OCI-M2 (cell line): Measurements from ENCODE around the gene MECP2.
"Not testable (repeated sequence)": the region's sequence is repeated elsewhere in the genome, so short reads cannot be mapped to it uniquely, and the experiment has no call there.

Experiments used
- DNase-seq: peaks from one replicate; lab custom pipeline; 2025; ENCODE audit not compliant: unreplicated experiment; lab: John Stamatoyannopoulos, UW

MECP2 gene

GRCh38 chrX:154097589-154098541, at the start of gene MECP2:
Gene MECP2 (minus strand): TSS chrX:154097717.
- DNase-seq, result peak; percentile 26

GRCh38 chrX:154144010-154144409, 46.5 kb upstream of the MECP2 start, which contains the start of gene OPN1LW:
Gene OPN1LW (plus strand): TSS chrX:154144243. CDS start chrX:154144284, 41 bp downstream.
- not testable (repeated sequence) for DNase-seq

- DNase-seq, result no peak
Observed at GRCh38 chrX:154142950-154143745, 45.6 kb upstream of the MECP2 start.

DNA sequence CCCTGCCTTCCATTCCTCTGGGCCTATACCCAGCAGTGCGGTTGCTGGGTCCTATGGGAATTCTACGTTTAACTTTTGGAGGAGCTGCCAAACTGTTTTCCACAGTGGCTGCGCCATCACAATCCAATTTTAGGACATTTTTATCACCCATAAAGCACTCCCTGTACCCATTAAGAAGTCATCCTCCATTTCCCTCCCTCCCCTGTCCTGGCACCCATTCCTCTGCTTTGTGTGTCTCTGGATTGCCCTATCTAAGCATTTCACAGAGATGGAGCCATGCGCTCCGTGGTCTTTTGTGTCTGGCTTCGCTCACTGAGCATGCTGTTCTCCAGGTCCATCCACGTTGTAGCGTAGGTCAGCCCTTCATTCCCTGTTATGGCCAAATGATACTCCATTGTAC, 44.9 kb upstream of the MECP2 start:
- no peak for DNase-seq

- DNase-seq, result no peak
Observed at GRCh38 chrX:154140742-154141141, 43.2 kb upstream of the MECP2 start.

DNA sequence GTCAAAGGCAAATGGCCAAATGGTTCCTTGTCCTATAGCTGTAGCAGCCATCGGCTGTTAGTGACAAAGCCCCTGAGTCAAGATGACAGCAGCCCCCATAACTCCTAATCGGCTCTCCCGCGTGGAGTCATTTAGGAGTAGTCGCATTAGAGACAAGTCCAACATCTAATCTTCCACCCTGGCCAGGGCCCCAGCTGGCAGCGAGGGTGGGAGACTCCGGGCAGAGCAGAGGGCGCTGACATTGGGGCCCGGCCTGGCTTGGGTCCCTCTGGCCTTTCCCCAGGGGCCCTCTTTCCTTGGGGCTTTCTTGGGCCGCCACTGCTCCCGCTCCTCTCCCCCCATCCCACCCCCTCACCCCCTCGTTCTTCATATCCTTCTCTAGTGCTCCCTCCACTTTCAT, 42.7 kb upstream of the MECP2 start:
- DNase-seq, result no peak

DNA sequence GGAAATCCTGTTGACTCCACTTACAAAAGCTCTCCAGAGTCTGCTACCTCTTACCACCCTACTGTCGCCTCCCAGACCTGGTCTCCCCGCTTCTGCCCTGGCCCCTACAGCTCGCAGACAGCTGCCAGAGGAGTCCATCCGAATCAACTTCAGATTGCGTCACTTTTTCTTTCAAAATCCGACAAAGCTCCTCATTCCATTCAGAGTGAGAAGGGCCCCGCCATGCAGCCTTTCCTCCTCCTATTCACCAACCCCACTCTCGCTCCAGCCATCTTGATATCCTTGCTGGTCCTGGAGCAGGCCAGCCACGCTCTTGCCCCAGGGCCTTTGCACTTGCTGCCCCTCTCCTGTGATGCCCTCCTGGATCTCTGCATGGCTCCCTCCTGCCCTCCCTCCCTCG, 41.3 kb upstream of the MECP2 start:
- no peak for DNase-seq

- no peak for DNase-seq
Observed at GRCh38 chrX:154136627-154137161, 39.2 kb upstream of the MECP2 start.

DNA sequence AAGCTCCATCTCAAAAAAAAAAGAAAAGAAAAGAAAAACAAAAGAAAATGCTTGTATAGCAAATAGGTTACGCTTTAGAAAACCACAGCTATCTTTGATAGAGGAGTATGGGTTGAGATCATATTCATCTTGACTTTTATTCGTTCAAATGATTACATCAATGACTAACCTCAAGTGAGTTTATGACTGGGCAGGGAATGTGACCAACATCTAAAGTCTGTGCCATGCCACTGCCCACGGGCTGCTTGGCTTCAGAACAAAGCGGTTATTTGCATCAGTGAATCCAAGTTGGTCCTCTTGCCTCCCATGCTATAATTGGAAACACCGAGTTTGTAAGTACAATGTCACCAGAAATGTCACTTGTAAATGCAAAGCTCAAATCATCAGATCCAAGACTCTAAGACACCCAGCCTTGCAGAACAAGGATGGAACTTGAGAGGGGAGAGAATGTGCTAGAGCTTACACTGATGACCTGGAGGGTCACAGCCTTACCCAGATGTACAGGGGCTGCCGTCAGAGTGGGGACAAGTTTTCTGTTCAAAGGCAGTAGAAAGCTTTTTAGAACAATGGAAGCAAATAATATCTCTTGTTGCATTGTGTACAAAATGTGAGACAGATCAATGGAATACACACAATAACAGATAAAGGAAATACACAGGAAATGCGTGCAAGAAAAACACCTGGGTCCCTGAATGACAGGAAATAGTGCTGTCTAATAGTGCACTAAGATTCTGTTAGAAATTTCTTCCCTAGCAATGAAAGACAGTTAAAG, 38.1 kb upstream of the MECP2 start:
- no peak for DNase-seq

- DNase-seq, result no peak
Observed at GRCh38 chrX:154132366-154132765, 34.8 kb upstream of the MECP2 start.

DNA sequence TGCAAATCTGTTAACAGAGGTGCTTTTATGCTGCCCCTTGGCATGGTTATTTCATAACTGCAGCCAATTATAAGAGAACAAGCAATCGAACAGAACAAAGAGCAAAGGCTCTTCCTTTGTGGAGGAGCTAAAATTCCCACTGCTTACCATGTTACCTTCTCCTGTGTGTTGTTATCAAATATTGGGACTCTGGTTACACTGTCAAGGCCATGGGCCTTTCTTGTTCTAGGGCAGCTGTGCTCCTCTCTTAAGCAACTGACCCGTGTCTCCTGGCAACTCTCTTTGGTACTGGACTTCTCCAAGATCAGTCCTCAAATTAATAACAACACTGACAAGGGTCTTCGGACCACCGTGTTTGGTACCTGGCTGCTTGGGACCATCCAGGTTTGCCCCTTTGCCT, 34.4 kb upstream of the MECP2 start:
- DNase-seq, result no peak

DNA sequence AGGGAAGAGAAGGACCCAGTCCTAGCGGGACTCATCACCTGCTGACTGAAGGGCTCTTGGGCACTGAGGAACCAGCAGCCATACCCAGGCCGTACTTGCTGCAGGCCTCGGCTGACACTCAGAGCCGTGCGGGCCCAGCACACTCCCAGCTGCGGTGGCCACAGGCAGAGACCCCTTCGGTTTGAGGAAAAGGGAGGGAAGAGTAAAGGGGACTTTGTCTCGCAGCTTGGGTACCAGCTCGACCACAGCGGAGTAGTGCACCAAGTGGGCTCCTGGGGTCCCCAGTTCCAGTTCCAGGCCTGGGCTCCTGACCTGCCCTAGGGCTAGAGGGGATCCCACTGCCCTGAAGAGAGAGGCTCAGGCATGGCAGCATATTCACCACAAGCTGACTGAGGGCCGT, 28.6 kb upstream of the MECP2 start:
- DNase-seq, result no peak

DNA sequence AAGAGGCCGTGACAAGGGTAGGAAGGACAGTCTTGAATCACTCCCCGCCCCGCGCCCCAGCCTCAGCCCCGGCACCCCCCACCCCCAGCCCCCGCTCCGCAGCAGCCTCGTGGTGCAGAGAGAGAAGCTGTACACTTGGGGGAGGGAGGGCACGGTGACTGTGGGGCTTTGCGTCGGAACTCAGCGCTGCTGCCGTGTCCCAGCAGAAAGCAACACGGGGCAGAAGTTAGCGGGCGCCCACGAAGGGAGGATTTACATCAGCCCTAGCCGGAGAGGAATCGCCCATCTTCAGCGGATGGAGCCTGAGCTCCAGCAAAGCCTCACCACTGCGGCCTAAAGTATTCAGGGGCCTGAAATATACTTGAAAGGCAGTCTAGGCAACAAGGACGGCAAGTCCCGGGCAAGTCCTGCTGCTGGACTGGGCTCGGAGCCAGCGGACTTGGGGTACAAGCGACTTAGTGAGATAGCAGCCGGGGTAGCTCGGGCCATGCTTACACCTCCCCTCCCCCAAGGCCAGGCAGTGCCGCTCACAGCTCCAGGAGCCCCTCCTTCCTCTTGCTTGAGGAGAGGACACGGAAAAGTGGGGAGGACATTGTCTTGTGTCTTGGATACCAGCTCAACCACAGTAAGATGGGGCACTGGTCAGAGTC, 28.0 kb upstream of the MECP2 start:
- DNase-seq, result no peak

GRCh38 chrX:154123241-154124219, 26.0 kb upstream of the MECP2 start:
- peak; percentile 4 for DNase-seq

DNA sequence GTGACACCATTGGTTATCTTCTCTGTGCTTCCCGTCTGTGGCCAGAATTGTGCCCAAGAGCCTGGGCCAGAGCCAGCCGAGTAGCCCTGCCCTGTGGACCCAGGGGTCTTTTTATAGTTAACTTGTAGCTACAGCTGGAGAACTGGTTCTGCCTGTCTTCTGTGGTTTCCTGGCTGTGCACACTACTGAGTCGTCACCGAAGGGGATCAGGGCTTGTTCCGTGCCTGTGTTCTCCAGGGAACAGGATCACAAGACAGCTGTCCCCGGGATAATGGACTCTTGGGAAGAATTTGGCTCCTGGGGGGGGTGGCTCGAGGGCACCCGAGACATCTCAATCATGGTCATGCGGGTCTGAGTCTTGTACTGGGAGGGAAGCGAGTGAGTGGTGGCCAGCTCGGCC, 24.4 kb upstream of the MECP2 start:
- no peak for DNase-seq

DNA sequence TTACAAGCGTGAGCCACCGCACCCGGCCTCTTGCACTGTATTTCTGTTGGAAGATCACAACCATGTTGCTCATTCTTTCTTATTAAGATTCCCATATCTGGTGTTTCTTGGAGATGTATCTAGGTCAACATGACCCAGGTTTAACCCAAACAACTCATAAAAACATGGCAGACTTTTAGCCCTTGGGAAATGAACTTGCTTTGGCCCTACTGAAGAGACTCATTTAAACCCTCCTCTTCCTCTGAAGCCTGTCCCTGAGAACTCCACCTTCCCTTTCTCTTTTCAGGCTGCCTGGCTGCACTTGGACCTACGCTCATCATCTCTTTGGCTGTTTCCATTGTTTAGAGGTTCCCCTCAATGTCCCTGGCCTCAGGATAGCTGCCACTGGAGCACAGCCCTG, 23.7 kb upstream of the MECP2 start:
- no peak for DNase-seq

GRCh38 chrX:154120567-154120966, 23.1 kb upstream of the MECP2 start:
- no peak for DNase-seq

DNA sequence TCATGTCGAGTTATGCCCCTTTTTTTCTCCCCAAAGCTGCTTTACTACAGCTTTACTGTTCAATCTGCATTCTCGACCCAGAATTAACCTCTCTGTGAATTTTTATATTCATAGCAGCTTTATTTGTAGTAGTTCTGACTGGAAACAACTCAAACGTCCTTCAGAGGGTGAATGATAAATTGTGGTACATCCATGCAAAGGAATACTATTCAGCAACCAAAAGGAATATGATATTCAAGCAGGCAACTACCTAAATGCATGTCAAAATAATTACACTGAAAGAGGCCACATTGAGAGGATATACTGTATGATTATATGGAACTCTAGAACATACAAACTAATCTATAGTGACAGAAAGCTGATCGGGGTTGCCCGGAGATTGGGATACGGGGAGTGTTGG, 20.0 kb upstream of the MECP2 start:
- no peak for DNase-seq
